Stimulated activated CD8-positive, alpha-beta memory T cell treated with anti-CD3 and anti-CD28 coated beads, Interleukin-2, amount 100 ng/mL, for 1 hour (primary cell): ENCODE results near the gene HTR1E.
"Not testable (repeated sequence)": the region's sequence is repeated elsewhere in the genome, so short reads cannot be mapped to it uniquely, and the experiment has no call there.

Experiments used
- DNase-seq, 2 donors: peaks; one replicate each; pipeline ENCODE4 v3.0.0-alpha.2; 2020; ENCODE audit warnings: low read depth in 2 of 2

Gene HTR1E, protein sequence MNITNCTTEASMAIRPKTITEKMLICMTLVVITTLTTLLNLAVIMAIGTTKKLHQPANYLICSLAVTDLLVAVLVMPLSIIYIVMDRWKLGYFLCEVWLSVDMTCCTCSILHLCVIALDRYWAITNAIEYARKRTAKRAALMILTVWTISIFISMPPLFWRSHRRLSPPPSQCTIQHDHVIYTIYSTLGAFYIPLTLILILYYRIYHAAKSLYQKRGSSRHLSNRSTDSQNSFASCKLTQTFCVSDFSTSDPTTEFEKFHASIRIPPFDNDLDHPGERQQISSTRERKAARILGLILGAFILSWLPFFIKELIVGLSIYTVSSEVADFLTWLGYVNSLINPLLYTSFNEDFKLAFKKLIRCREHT

DNA sequence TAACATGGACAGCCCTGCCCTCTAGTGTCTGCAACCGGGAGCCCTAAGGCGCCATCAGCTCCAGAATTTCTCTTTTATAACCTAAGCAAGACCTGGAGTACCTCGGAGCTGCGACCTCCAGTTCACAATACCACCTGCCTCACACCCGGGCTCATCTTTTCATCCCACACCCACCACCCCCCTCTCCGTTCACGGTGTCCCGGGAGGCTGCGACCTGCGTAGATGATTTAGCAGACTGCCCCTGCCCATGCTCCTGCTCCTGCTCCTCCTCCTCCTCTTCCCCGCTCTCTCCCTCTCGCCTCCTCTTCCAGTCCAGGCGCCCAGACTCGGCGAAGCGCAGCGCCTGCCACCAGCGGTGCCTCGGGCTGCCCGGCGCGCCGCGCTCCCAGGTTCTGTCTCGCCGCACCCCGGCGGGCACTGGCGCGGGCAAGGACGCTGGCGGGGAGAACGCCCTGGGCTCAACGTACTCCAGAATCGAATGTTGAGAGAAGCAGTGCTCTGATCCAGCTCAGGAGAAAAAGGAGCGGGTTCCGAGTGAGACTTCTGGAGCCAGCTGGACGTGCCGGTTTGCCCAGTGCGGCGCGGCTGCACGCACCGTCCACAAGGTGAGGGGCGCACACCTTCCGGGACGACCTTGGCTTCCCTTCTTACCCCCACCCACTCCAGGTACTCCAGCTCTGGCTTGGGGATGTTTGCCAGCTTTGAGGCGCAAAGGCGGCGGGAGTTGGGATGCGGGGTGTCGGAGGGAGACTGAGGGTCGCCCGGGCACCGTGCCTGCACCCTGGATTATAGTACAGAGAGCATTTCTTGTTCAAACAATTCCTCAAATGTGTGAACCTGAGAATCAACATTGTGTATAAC lies at the start of gene HTR1E:
TSS of gene HTR1E (plus strand) at position 310 of the 861 bp plus-strand sequence. CDS start 77,807 bp downstream, outside the sequence.
- DNase-seq, result no peak

DNA sequence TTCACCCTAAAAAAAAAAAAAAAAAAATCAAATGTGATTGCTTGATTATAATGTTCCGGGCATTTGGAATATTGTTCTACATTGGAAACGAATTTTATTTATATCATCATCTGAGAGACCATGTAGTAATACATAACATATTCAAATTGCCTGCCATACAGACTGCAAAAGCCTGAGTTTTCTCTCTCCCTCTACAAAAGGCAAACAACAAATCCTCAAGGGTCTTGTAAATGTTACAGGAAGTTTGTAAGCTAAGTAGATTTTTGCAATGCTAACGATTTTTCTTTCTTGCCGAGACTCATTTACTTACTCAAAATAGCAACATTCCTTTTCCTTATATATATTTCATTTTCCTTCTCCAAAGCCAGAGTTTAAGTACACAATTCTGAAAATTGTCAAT lies 49.0 kb upstream of the HTR1E start:
- DNase-seq, result no peak

DNA sequence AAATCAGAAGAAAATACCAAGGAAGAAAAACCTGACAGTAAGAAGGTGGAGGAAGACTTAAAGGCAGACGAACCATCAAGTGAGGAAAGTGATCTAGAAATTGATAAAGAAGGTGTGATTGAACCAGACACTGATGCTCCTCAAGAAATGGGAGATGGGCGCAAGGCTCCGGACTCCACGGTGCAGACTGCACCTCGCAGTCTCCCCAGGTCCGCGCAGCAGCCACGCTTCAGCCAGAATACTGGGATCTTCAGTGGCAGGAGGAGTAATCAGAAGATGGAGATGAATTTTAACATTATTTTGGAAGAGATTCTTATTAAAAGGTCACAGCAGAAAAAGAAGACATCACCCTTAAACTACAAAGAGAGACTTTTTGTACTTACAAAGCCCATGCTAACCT lies 40.1 kb upstream of the HTR1E start:
- DNase-seq, result not testable (repeated sequence)

DNA sequence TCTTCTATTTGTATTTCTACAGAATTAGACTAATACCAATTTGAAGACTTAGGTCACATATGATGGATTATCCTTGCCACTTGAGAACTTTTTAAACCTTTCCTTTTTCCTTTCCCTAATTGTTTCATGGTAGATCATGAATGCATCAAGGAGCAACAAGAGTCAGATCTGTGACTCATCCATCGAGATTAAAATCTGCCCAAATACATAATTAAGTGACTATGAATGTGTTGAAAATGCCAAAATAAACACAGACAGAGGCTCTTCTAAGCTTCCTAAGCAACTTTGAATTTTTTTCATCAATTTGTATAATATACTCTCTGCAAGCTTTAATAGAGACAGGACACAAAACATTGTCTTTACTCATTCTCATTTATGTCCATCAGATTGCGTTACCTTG lies 23.5 kb upstream of the HTR1E start:
- no peak for DNase-seq

DNA sequence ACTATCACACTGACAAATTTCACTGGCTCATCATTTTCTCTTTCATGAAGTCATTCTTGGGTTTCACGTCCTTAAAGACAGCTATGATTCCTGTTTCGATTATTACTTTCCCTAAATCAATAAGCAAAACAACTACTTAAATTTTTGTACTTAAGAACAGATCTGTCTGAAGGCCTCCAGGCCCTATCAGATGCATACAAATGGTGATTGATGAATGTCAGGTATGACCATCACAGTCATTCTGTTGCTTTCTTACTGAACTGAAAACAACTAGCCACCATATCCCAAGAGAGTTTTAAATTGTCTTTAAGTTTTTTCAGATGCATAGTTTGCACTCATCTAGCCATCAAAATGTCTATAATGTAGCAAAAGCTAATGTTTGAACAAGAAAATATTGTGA lies 20.9 kb upstream of the HTR1E start:
- DNase-seq, result no peak

DNA sequence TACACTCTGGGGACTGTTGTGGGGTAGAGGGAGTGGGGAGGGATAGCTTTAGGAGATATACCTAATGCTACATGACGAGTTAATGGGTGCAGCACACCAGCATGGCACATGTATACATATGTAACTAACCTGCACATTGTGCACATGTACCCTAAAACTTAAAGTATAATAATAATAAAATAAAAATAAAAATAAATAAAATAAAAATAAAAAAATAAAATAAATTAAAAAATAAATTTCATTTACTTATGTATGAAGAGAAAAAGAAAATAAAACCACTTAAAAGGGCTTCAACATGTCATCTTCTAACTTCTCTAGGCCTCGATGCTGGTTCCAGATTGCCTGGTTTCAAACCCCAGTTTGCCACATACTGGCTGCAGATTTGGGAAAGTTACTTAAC lies 10.2 kb upstream of the HTR1E start:
- DNase-seq, result not testable (repeated sequence)

DNA sequence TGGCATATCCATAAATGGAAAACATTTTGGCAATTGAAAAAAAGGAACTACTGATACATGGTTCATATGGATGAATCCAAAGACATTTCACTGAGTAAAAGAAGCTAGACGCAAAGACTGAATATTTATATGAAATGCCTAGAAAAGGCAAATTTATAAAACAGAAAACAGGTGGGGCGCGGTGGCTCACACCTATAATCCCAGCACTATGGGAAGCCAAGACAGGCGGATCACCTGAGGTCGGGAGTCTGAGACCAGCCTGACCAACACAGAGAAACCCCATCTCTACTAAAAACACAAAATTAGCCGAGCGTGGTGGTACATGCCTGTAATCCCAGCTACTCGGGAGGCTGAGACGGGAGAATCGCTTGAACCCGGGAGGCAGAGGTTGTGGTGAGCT lies 9.5 kb upstream of the HTR1E start:
- DNase-seq, result not testable (repeated sequence)

DNA sequence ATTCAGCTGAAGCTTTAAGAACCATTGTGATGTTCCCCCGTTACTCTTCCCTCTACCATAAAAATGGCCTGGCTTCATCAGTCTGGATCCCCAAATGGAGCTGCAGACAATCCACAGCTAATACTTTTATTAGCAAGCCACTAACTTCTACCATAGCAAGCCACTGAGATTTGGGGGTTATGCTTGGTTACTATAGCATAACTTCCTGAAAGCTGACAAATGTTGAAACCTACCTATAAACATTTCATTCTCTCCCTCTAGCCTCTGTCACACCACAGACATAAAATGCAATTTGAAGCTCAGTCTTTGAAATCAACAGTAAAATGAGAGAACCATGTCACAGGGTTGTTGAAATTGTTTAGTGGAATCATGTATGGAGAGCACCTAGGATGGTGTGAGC lies 3.0 kb upstream of the HTR1E start:
- no peak for DNase-seq

DNA sequence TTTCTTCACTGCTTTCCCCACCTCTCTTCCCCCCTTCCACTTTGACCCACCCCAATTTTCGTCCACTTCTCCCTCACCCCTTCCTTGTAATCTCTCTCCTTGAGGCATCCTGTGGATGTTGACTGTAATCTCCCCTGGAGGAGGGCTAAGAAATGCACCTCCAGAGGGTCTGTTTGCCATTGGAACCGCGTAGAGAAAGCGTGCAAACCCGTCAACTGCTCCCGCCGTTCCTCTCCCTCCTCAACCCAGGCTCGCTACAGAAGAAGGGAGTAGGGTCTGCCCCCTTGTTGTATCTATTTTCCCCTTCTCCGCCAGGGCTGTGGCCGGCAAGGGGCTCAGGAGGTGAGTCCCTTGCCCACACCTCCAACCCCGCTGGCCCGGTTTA lies 502 bp upstream of the HTR1E start:
- DNase-seq, result no peak

DNA sequence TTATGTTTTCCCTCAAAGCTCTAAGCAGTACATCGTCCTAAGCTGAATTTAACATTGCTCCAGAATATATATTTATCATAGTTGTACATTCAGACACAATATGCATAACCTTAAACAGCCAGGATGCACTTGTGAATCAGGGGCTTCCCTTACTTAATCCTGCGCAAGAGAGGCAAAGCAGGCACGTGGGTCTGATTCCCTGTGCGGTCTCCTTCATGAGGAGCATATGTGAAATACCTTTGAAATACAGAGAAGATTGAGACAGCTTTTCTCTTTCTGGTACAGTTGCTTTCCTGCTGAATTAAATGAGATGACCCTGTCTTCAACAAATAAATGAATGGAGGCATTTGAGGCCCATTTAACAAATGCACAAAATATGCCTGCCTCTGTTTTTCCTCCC lies 1.5 kb downstream of the HTR1E start:
- DNase-seq, result no peak

DNA sequence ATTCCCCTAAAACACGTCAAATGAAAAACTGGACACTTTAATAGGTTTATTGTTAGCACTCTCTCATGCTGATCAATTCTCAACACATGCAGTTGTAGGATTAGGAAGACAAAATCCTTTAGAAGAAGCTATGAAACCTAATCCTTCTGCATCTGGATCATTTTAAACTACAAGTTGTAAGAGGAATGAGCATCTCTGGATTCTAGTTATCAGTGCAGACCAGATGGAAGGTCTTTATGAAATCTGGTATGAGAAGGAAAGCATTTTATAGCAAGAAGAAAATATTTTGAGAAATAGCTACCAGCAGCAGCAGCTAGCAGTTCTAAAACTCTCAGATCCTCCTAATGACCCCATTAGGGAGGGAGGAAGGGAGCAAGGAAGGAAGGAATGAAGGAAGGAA lies 4.1 kb downstream of the HTR1E start:
- no peak for DNase-seq

DNA sequence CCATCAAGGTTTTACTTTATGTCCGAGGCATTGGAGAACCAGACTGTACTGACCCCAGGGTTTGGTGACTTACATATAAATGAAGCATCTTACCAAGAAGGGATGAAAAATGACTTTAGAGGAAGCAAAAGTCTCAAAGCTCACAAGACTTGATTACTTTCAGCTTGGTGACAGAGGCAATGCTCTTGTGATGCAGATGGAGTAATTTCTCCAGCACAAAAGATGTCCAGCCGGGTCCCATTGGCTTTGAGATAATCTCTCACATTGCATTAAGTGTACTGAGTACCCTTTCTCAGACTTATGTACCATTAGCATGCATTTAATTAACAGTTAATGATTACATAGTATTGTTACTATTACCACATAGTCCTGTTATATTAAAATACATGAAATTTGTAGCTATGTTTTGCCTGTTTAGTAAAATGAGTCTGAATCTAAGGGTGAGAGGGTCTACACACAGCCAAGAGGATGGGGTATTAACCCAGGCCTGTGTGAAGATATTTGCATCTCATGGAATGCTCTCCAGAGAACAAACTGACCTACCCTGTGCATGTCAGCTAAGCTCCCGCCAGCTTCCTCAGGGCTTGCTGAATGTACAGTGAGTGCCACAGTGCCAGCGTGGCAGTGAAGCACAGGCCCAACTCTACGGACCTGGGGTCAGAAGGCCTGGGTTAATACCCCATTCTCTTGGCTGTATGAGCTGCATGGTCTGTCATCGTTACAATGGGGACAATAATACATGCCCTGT lies 5.6 kb downstream of the HTR1E start:
- no peak for DNase-seq

DNA sequence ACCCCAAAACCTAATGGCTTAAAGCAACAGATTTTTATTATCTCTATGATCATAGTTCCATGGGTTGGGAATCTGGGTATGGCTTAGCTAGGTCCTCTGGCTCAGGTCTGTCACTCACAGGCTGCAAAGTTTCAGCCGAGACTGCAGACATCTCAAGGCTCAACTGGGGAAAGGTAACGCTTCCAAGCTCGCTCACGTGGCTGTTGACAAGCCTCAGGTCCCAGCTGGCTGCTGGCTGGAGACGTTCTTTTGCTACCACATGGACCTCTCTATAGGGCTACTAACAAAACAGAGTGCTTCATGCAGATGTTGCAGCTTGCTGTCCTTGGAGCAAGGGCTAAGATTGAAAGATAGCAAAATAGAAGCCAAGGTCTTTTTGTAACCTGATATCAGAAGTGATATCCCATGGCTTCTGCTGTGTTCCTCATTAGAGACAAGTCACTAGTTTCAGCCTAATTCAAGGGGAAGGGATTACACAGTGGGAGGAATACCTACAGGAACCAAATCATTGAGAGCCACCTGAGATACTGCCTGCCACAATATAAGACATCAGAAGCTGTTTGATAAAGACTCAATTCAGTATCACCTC lies 6.6 kb downstream of the HTR1E start:
- DNase-seq, result no peak

DNA sequence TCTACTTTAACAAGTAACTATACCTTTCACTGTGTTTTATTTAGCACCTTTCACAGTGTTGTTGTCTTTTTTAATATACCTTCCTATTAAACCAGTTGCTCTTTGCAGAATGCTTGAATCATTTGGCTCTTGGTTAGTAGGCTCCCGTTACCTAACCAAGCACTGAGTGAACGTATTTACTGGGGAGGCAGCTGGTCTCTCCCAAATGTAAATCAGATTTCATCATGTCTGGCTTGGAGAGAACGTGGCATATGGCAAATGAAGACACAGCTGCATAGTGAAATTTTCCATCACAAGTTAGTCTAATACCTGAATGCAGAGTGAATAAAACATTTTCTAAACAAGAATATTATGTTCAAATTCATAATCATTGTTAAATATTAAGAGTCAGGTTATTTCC lies 12.4 kb downstream of the HTR1E start:
- DNase-seq, result no peak

DNA sequence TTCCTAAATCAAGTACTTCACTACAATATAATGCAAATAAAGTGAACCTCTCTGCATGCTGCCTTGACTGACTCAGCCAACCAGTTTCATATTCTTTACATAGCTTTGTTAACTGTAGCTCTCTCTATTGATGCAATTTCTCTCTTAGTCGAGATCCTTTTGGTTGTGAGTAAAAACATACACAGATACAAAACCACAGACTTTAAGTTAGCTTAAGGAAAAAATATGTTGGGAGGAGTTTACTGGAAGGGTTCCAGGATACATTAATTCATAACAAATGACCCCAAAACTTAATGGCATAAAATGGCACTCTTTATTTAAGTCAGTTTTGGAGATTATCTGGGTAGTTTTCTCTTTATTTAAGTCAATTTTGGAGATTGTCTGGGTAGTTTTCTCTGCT lies 15.7 kb downstream of the HTR1E start:
- DNase-seq, result no peak

DNA sequence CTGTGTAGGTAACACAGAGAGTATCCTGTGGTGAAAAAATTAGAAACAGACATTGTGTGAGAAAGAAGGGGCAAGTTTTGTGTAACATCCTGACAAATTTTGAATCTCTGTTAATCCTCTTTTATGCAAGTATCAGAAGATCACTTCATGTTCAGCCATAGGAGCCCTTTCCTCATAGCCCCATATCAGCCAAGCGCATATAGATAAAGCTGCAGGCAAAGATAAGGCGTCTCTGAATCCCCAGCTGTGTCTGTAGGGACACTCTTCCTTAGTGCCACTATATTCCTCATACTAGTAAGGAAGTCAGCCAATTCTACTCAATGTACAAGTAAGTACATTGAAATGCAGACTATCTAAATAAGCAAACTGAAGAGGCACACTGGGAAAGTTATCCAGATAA lies 22.3 kb downstream of the HTR1E start:
- no peak for DNase-seq

DNA sequence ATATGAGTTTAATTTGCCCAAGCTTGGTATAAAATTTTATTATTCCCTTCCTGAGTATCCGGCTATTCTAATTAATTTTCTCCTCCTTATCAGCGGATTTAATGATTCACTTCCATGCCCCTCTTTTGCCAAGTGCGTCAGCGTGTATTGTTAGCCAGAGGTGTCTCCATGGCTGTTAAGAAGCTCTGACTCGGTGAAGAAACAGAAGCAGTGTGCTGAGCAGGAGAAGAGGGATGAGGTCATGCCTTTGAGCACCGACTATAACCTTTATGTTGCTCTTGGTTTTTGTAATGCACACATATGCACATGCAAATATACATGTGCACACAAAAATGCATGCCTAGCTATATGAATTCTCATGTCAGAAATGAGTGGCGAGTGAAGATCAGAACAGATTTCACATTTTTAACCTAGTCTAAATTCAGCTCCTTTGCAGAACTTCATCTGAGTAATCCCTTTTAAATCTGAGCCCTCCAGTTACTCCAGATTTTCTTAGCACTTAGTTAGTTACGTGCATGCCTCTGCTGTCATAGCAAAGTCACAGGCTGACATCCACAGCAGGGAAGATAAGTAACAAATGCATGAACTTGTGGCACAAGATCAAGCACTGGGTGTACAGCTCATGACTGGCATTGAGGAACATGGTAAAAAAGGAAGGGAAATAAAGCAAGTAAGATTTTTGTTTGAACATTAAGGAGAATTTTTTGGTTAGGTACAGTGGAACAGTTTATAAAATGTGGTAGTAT lies 24.3 kb downstream of the HTR1E start:
- no peak for DNase-seq

DNA sequence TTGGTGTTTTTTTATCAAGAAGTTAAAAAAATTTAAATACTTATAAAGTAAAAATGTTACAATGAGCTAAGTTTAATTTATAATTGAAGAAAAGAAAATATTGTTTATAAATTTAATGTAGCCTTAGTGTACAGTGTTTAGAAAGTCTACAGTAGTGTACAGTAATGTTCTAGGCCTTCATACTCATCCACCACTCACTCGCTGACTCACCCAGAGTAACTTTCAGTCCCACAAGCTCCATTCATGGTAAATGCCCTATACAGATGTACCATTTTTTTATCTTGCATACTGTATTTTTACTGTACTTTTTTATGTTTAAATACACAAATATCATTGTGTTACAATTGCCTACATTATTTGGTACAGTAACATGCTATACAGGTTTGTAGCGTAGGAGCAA lies 26.0 kb downstream of the HTR1E start:
- no peak for DNase-seq

DNA sequence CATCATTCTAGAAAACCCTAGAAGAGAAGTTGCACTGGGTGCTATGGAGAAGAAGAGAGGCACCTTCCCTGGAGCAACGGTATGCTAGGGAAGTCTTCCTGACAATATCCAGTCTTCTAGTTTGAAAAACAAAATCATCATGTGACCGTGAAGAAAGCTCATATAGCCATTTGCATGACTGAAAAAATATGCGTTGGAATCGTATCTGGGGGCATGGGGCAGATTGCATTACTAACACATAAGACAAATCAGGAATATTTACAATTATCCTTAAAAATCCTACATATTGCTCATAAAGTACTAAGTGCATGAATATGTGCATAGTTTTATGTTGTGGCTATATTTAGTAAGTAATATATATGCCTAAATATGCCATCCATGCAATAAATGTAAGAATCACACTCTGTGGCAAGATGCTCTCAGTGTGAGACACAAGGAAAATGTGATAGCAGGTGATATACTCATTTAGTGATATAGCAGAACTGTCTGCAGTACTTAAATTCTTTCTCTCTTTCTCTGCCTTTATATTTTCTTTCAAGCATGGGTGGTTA lies 26.8 kb downstream of the HTR1E start:
- DNase-seq, result no peak

DNA sequence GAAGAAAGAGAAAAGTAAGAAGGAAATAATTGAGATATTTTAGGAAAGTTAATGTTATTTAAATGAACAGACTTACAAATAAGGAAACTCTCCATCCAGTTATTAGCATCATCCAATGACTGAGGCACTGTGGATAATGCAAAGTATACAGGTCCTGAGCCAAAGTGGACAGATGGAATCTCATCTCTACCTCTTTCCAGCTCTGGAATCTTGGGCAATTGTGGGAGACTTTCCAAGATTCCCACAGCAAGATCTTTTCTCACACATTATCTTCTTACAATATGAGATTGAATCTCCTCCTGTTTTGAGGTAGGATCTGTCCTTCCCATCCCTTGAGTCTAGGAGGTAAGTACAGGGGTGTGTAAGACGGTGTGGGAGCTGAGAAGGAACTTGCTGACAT lies 28.9 kb downstream of the HTR1E start:
- DNase-seq, result no peak

DNA sequence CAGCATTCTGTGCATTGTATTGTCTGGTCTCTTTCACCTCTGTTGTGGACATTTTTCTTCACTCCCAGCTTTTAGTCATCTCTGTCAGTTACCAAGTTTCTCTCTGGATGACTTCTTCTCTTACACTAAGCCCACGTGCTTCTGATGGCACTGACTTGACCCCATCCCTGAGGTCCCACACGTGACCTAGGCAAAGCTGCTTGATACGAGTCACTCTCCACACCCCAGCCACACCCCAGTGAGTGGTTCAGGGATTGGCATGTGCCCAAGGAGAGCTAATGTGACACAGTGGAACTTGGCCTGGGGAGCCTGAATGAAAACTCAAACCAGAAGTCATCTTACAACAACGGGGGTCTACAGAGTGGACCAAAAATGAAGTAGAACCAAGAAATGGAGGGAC lies 32.2 kb downstream of the HTR1E start:
- no peak for DNase-seq
